ENCODE data around the gene ASTN2.

DNA sequence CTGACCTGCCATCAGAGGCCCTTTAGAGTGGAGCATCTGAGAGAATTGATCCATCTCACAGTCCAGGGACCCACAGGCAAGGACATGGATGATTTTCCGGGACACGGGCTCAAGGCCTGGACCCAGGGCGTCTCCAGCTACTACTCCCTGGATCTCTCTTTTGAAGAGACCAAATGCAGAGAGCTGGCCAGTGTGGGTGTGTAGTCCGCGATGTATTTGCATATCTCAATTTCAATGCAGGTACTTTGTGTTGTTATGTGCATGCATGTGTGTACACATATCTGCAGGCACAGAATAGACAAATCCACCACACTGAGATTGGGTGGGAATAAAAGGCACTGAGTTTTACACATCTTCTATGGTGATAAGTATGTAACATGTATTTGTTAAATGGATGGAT, 30.8 kb upstream of the ASTN2 start:
- no peak for TF ChIP-seq GATA1 (IDR thresholded peaks at IDR 0.05; ENCODE audit: low read depth, low read length)
- no peak for TF ChIP-seq POLR2A (IDR thresholded peaks at IDR 0.05; ENCODE audit: low read length)

Measured in erythroblast (primary cell).